ENCODE measurements around the gene CSNK1G2. TPM values are rescaled to one million over a fixed set of nuclear protein-coding genes. Genes with fewer than 3 reads are reported as not detected.

The CSNK1G2 gene
- total and polyA plus RNA-seq, 2 of the 13 experiments (the other 11 are each of a cell fraction or from before 2014, with no cell fraction given) = 53.8 to 72.5 TPM

GRCh38 chr19:1943661-1944087 lies 2.7 kb downstream of the CSNK1G2 start:
- Histone ChIP-seq H4K20me1 (ENCODE audit: insufficient read depth, low read length) (peaks cover 46% of the 10 kb centered on the region), H3K27ac (ENCODE audit: extremely low read length, insufficient read depth, low read length) (no peak overlapping the region), H3K4me1 (ENCODE audit: insufficient read depth, low read length) (peaks cover 31% of the 10 kb centered on the region), H3K4me3 (replicated peaks in 1 of 3; ENCODE audit: insufficient read depth in 1 of 3, low read depth in 2 of 3, low read length in 3 of 3) (peak overlapping the region in 2 of 3 experiments; percentile 95; a peak in 3 of 6 replicates), H3K27me3 (ENCODE audit: control insufficient read depth in 1 of 2, insufficient read depth in 2 of 2, low read length in 2 of 2) (no peaks in the 10 kb centered on the region; a peak in 1 of 5 replicates), H3K79me2 (ENCODE audit: insufficient read depth, low read length) (peaks cover 54% of the 10 kb centered on the region), H3K9ac (ENCODE audit: insufficient read depth, low read depth, low read length) (no peak overlapping the region), H3K36me3 (replicated peaks in 1 of 2; ENCODE audit: control insufficient read depth in 1 of 2, insufficient read depth in 2 of 2, low read length in 2 of 2) (peaks cover 0 to 5% of the 10 kb centered on the region in 2 experiments; a peak in 1 of 5 replicates), H3K9me3 (ENCODE audit: low read length) (no peaks in the 10 kb centered on the region), H3K4me2 (ENCODE audit: low read depth, low read length) (peak overlapping the region; percentile 97), H2AFZ (ENCODE audit: low read length) (no peak overlapping the region)
- CTCF ChIA-PET (ENCODE audit: low intra/inter-chr PET ratio, low total read pairs) = no interaction called here
- no TSS peak for BruUV-seq (replicated peaks)
- no peak for ATAC-seq
- 96% methylated on average over 12 of the region's 22 CpGs for WGBS (ENCODE audit: low lambda C conversion rate)
- intact Hi-C loops (cut with micrococcal nuclease; ENCODE audit: unreplicated experiment) = no loop called here
- in situ Hi-C loops (cut with HindIII; ENCODE audit: extremely low pct_ligation_motif_present, low pct_unique_long_range_greater_than_20kb) = no loop called here
- TF ChIP-seq ZNF772 (CRISPR knock-in tag; IDR thresholded peaks at IDR 0.05) (0 out of 2 replicates have a peak, but pooled peaks have one; percentile 23), HNRNPL (IDR thresholded peaks at IDR 0.05; ENCODE audit: low read depth, low read length) (0 out of 2 replicates have a peak, but pooled peaks have one; percentile 29), THAP11 (CRISPR knock-in tag; IDR thresholded peaks at IDR 0.05) (no peak), ZNF788 (CRISPR knock-in tag; IDR thresholded peaks at IDR 0.05; ENCODE audit: borderline replicate concordance) (0 out of 2 replicates have a peak, but pooled peaks have one; percentile 27), SIN3A (IDR thresholded peaks at IDR 0.05; ENCODE audit: borderline replicate concordance, low read depth, low read length) (0 out of 2 replicates have a peak, but pooled peaks have one; percentile 7)
- no peak for DNase-seq (ENCODE audit: low spot score)
- POLR2A ChIA-PET = interaction anchor here (0.6 kb wide), 2 partner anchors 43 to 211 kb away, joined by 3 read pairs; no protein-coding TSS in a partner anchor
- no peak for FAIRE-seq

DNA sequence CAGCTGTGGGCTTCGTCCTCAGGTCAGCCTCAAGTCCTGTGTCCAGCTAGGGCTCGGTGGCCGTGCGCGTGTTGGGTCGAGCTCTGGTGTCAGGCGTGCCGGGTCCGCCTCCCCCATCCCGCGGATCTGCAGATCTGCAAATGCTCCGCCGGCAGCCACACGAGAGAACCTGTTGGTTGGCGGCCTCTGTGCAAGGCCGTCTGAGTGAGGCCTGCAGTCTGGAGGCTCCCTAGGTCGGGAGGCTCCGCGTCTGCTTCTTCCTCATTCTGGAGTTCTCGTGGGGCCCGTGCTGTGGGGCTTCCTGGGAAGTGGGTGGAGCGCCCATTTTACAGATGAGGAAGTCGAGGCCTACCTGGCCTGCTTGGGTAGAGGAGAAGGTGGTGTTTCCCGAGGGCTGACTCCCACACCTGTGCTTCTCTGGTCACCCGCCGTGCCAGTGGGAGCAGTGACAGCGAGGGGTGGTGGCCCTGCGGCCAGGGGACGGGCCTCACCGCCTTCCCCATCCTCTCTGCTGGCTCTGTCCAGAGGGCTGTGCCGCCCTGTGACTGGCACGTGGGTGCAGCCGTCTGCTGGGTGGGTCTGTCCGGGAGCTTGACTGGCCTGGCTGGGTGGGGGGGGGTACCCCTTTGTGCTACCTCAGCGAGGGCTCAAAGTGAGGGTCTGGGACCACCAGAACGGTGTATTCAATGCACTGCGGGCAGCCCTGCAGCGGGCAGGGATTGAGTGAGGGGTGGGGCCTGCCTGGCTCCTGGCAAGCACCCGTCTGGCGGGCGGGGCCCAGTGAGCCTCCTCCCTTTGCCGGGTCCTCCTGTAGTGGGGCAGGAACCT lies 3.3 kb downstream of the CSNK1G2 start:
- H3K9ac ChIP-seq (ENCODE audit: insufficient read depth, low read depth, low read length) = no peak overlapping the region
- H3K27me3 ChIP-seq (ENCODE audit: control insufficient read depth in 1 of 2, insufficient read depth in 2 of 2, low read length in 2 of 2) = no peaks in the 10 kb centered on the region; a peak in 1 of 5 replicates
- H3K4me1 ChIP-seq (ENCODE audit: insufficient read depth, low read length) = peaks cover 30% of the 10 kb centered on the region
- WGBS (ENCODE audit: low lambda C conversion rate) = 90% methylated on average over 14 of the region's 42 CpGs
- no peak overlapping the region for H3K27ac ChIP-seq (ENCODE audit: extremely low read length, insufficient read depth, low read length)
- H3K36me3 ChIP-seq (replicated peaks in 1 of 2; ENCODE audit: control insufficient read depth in 1 of 2, insufficient read depth in 2 of 2, low read length in 2 of 2) = peaks cover 2 to 8% of the 10 kb centered on the region in 2 experiments; a peak in 3 of 5 replicates
- peak overlapping the region; percentile 97; the same call in 1 of the 2 replicates for H3K4me2 ChIP-seq (ENCODE audit: low read depth, low read length)
- ChIA-PET CTCF (ENCODE audit: low intra/inter-chr PET ratio, low total read pairs) (no interaction called here), POLR2A (no interaction called here)
- H3K4me3 ChIP-seq (replicated peaks in 1 of 3; ENCODE audit: insufficient read depth in 1 of 3, low read depth in 2 of 3, low read length in 3 of 3) = peak overlapping the region in 1 of 3 experiments; percentile 95; a peak in 1 of 6 replicates
- no TSS peak for BruUV-seq (replicated peaks)
- peaks cover 61% of the 10 kb centered on the region for H3K79me2 ChIP-seq (ENCODE audit: insufficient read depth, low read length)
- TF ChIP-seq ZMYM3 (CRISPR knock-in tag; IDR thresholded peaks at IDR 0.05) (peak; percentile 72), ZBTB38 (CRISPR knock-in tag; IDR thresholded peaks at IDR 0.05) (peak; percentile 90), RORA (CRISPR knock-in tag; IDR thresholded peaks at IDR 0.05) (no peak), ZNF629 (CRISPR knock-in tag; conservative IDR thresholded peaks at IDR 0.05) (peak; percentile 94), FOXA3 (CRISPR knock-in tag; IDR thresholded peaks at IDR 0.05) (no peak), MLLT10 (CRISPR knock-in tag; IDR thresholded peaks at IDR 0.05) (no peak)
- TF ChIP-seq, protein P1, sequence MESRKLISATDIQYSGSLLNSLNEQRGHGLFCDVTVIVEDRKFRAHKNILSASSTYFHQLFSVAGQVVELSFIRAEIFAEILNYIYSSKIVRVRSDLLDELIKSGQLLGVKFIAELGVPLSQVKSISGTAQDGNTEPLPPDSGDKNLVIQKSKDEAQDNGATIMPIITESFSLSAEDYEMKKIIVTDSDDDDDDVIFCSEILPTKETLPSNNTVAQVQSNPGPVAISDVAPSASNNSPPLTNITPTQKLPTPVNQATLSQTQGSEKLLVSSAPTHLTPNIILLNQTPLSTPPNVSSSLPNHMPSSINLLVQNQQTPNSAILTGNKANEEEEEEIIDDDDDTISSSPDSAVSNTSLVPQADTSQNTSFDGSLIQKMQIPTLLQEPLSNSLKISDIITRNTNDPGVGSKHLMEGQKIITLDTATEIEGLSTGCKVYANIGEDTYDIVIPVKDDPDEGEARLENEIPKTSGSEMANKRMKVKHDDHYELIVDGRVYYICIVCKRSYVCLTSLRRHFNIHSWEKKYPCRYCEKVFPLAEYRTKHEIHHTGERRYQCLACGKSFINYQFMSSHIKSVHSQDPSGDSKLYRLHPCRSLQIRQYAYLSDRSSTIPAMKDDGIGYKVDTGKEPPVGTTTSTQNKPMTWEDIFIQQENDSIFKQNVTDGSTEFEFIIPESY (CRISPR knock-in tag; IDR thresholded peaks at IDR 0.05) = peak; percentile 92
- ATAC-seq = no peak
- intact Hi-C loops (cut with micrococcal nuclease; ENCODE audit: unreplicated experiment) = no loop called here
- no peak overlapping the region for H2AFZ ChIP-seq (ENCODE audit: low read length)
- no peaks in the 10 kb centered on the region for H3K9me3 ChIP-seq (ENCODE audit: low read length)
- in situ Hi-C loops (cut with HindIII; ENCODE audit: extremely low pct_ligation_motif_present, low pct_unique_long_range_greater_than_20kb) = no loop called here
- FAIRE-seq = no peak
- DNase-seq (ENCODE audit: low spot score) = no peak
- H4K20me1 ChIP-seq (ENCODE audit: insufficient read depth, low read length) = peaks cover 52% of the 10 kb centered on the region
